ENCODE data around the gene KIFC1. TPM values are rescaled to one million over a fixed set of nuclear protein-coding genes. Genes with fewer than 3 reads are reported as not detected.
A peak's percentile ranks its signal among the peaks of the same experiment; 100 is the strongest.

Gene KIFC1
- total RNA-seq, 2 donors from 2014 or later, result 0.81 to 0.85 TPM

- Histone ChIP-seq H3K36me3 (peaks cover 31% of the 10 kb centered on the region), H3K4me3 (peak overlapping the region; percentile 99), H3K9me3 (no peaks in the 10 kb centered on the region), H3K4me1 (ENCODE audit: control insufficient read depth in 1 of 2, low read depth in 2 of 2) (peaks cover 15 to 56% of the 10 kb centered on the region in 2 donors), H3K27me3 (replicated peaks; ENCODE audit: insufficient read depth) (no peaks in the 10 kb centered on the region), H3K27ac (peak overlapping the region; percentile 88 to 96)
- ATAC-seq (ENCODE audit: insufficient number of reproducible peaks, low FRiP score, low read depth) (no peak), DNase-seq (ENCODE audit: low spot score) (no peak)
- TF ChIP-seq CTCF (IDR thresholded peaks at IDR 0.05), result no peak
These were observed 20.8 kb downstream of the KIFC1 start for GRCh38 chr6:33412140-33413009.

GRCh38 chr6:33413241-33414120 lies 21.9 kb downstream of the KIFC1 start:
- no peak for TF ChIP-seq CTCF (IDR thresholded peaks at IDR 0.05)
- ATAC-seq (ENCODE audit: insufficient number of reproducible peaks, low FRiP score, low read depth), result no peak
- Histone ChIP-seq H3K27me3 (replicated peaks; ENCODE audit: insufficient read depth) (no peaks in the 10 kb centered on the region), H3K9me3 (no peaks in the 10 kb centered on the region), H3K36me3 (peaks cover 31% of the 10 kb centered on the region), H3K4me1 (ENCODE audit: control insufficient read depth in 1 of 2, low read depth in 2 of 2) (peaks cover 16 to 58% of the 10 kb centered on the region in 2 donors), H3K4me3 (no peak overlapping the region), H3K27ac (no peak overlapping the region)
- no peak for DNase-seq (ENCODE audit: low spot score)

GRCh38 chr6:33414592-33415271 lies 23.1 kb downstream of the KIFC1 start:
- Histone ChIP-seq H3K9me3 (no peaks in the 10 kb centered on the region), H3K27me3 (replicated peaks; ENCODE audit: insufficient read depth) (no peaks in the 10 kb centered on the region), H3K4me1 (ENCODE audit: control insufficient read depth in 1 of 2, low read depth in 2 of 2) (peaks cover 20 to 71% of the 10 kb centered on the region in 2 donors), H3K36me3 (peaks cover 31% of the 10 kb centered on the region), H3K27ac (no peak overlapping the region), H3K4me3 (no peak overlapping the region)
- no peak for TF ChIP-seq CTCF (IDR thresholded peaks at IDR 0.05)
- no peak for DNase-seq (ENCODE audit: low spot score)
- ATAC-seq (ENCODE audit: insufficient number of reproducible peaks, low FRiP score, low read depth), result no peak

GRCh38 chr6:33415831-33416230 lies 24.2 kb downstream of the KIFC1 start:
- H3K27ac ChIP-seq, result no peak overlapping the region
- H3K36me3 ChIP-seq, result peaks cover 31% of the 10 kb centered on the region
- ATAC-seq (ENCODE audit: insufficient number of reproducible peaks, low FRiP score, low read depth), result no peak
- DNase-seq (ENCODE audit: low spot score), result no peak
- H3K27me3 ChIP-seq (replicated peaks; ENCODE audit: insufficient read depth), result no peaks in the 10 kb centered on the region
- H3K9me3 ChIP-seq, result no peaks in the 10 kb centered on the region
- no peak overlapping the region for H3K4me3 ChIP-seq
- H3K4me1 ChIP-seq (ENCODE audit: control insufficient read depth in 1 of 2, low read depth in 2 of 2), result peaks cover 20 to 72% of the 10 kb centered on the region in 2 donors
- no peak for TF ChIP-seq CTCF (IDR thresholded peaks at IDR 0.05)

All from thoracic aorta (tissue), 2 donors.